SU-DHL-6 (cell line): ENCODE data around the gene DMRT1.

Experiments used
- H2AFZ ChIP-seq: fragments of 200-600 bp; sonication (generic); 2 replicates; pipeline ENCODE4 v1.6.1; 2014; ENCODE audit warnings: low read depth, mild to moderate bottlenecking, moderate library complexity, mixed read lengths, antibody characterized with exemption, low read length; ENCODE audit not compliant: severe bottlenecking
- H3F3A ChIP-seq: fragments of 200-600 bp; shearing (Covaris generic); 2 replicates; pipeline ENCODE4 v1.6.0; 2016; ENCODE audit warnings: antibody characterized with exemption, mild to moderate bottlenecking; ENCODE audit not compliant: insufficient read depth
- H3K27ac ChIP-seq: fragments of 200-600 bp; sonication (generic); 2 replicates; pipeline ENCODE4 v1.5.1; 2016; ENCODE audit warnings: low read depth, mild to moderate bottlenecking, low read length, moderate library complexity, mixed read lengths
- H3K27me3 ChIP-seq: fragments of 200-600 bp; sonication (generic), shearing (Covaris generic); 2 replicates; pipeline ENCODE4 v1.6.0; 2014; ENCODE audit warnings: mild to moderate bottlenecking, low read length
- H3K36me3 ChIP-seq: fragments of 200-600 bp; sonication (generic); 2 replicates; pipeline ENCODE4 v1.6.1; 2014; ENCODE audit warnings: mild to moderate bottlenecking, low read length, mixed read lengths
- H3K4me2 ChIP-seq: fragments of 300-600, 200-600 bp; shearing (Covaris generic), sonication (generic); 2 replicates; pipeline ENCODE4 v1.6.0; 2014; ENCODE audit warnings: low read length, low read depth, mild to moderate bottlenecking; ENCODE audit not compliant: poor library complexity, severe bottlenecking
- H3K4me3 ChIP-seq: fragments of 200-600 bp; sonication (generic); 2 replicates; pipeline ENCODE4 v1.5.1; 2014; ENCODE audit warnings: antibody characterized with exemption, low read length, mild to moderate bottlenecking, mixed read lengths; ENCODE audit not compliant: insufficient read depth, poor library complexity, severe bottlenecking
- H3K79me2 ChIP-seq: fragments of 200-600 bp; sonication (generic); 2 replicates; pipeline ENCODE4 v1.6.1; 2014; ENCODE audit warnings: mild to moderate bottlenecking, low read length, moderate library complexity; ENCODE audit not compliant: insufficient read depth
- H3K9ac ChIP-seq: fragments of 200-600 bp; sonication (generic); 2 replicates; pipeline ENCODE4 v1.7.0; 2014; ENCODE audit warnings: mild to moderate bottlenecking, low read length
- H3K9me2 ChIP-seq: fragments of 200-600 bp; sonication (generic); replicated peaks from 2 replicates; pipeline ENCODE4 v1.6.1; 2014; ENCODE audit warnings: low read length; ENCODE audit not compliant: insufficient read depth
- H3K9me3 ChIP-seq: fragments of 200-600 bp; sonication (generic); 2 replicates; pipeline ENCODE4 v1.6.1; 2014; ENCODE audit warnings: low read length, mixed read lengths; ENCODE audit not compliant: insufficient read depth
- H4K20me1 ChIP-seq: fragments of 200-600 bp; sonication (generic); 2 replicates; pipeline ENCODE4 v1.6.1; 2014; ENCODE audit warnings: low read depth, mild to moderate bottlenecking, antibody characterized with exemption, low read length, moderate library complexity, mixed read lengths
- EZH2phosphoT487 ChIP-seq: fragments of 200-600 bp; sonication (generic), shearing (Covaris generic); conservative IDR thresholded peaks from 2 replicates; pipeline ENCODE4 v1.6.1; 2018; ENCODE audit warnings: mild to moderate bottlenecking, antibody characterized with exemption, low read length, moderate library complexity, mixed read lengths
- TF ChIP-seq, protein P1 (sequence below): fragments of 200-600 bp; sonication (generic); IDR thresholded peaks from one replicate; pipeline ENCODE4 v1.5.1; 2017; ENCODE audit warnings: antibody characterized with exemption, mild to moderate bottlenecking, low read length, moderate library complexity; ENCODE audit not compliant: insufficient read depth, poor library complexity, severe bottlenecking

Gene DMRT1

DNA sequence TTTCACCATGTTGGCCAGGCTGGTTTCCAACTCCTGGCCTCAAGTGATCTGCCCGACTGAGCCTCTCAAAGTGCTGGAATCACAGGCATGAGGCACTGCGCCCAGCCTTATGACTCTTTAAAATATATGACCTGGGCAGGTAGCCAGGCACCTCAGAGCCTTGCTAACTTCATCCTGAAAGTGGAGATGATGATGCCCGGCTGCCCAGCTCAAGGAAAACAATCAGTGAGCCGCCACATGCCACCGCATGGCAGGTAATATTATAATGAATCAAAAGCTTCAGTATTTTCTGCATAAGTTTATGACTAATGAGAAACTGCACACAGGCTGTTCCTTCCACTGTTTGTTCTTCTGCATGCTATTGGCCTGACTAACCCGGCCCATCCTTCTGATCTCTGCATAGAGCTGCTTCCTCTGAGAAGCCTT is 30.4 kb upstream of the DMRT1 start:
- Histone ChIP-seq H3K9me3 (no peaks in the 10 kb centered on the region), H3K4me3 (no peak overlapping the region), H3K27me3 (no peaks in the 10 kb centered on the region), H3K9me2 (no peaks in the 10 kb centered on the region), H3F3A (no peaks in the 10 kb centered on the region), H3K4me2 (no peak overlapping the region), H3K27ac (no peak overlapping the region), H3K79me2 (no peaks in the 10 kb centered on the region), H4K20me1 (no peaks in the 10 kb centered on the region), H2AFZ (no peak overlapping the region), H3K36me3 (no peaks in the 10 kb centered on the region), H3K9ac (no peak overlapping the region)
- TF ChIP-seq, protein P1, sequence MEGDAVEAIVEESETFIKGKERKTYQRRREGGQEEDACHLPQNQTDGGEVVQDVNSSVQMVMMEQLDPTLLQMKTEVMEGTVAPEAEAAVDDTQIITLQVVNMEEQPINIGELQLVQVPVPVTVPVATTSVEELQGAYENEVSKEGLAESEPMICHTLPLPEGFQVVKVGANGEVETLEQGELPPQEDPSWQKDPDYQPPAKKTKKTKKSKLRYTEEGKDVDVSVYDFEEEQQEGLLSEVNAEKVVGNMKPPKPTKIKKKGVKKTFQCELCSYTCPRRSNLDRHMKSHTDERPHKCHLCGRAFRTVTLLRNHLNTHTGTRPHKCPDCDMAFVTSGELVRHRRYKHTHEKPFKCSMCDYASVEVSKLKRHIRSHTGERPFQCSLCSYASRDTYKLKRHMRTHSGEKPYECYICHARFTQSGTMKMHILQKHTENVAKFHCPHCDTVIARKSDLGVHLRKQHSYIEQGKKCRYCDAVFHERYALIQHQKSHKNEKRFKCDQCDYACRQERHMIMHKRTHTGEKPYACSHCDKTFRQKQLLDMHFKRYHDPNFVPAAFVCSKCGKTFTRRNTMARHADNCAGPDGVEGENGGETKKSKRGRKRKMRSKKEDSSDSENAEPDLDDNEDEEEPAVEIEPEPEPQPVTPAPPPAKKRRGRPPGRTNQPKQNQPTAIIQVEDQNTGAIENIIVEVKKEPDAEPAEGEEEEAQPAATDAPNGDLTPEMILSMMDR, result no peak
- no peak for TF ChIP-seq EZH2phosphoT487

DNA sequence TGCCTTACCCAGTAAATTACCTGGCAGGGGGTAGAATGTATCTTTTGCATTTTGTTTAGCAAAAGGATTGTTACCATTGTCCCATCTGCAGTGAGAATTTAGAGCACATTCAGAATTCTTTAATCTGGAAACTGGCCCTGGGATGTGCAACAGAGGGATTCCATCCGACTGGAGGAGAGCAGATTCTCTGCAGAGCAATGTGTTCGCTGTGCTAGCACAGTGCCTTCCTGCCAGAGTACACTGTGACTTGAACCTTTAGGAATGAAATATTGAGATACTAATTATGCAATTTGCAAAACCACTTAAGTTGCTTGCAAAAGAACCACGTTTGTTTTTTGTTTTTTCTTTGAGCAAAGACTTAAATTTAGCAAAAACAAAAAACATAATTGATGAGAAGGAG is 22.5 kb upstream of the DMRT1 start:
- Histone ChIP-seq H3K27ac (no peak overlapping the region), H3K79me2 (no peaks in the 10 kb centered on the region), H3F3A (no peaks in the 10 kb centered on the region), H3K36me3 (no peaks in the 10 kb centered on the region), H3K9me2 (no peaks in the 10 kb centered on the region), H4K20me1 (no peaks in the 10 kb centered on the region), H3K9ac (no peak overlapping the region), H3K9me3 (no peaks in the 10 kb centered on the region), H3K4me3 (no peak overlapping the region), H3K27me3 (no peaks in the 10 kb centered on the region), H3K4me2 (no peak overlapping the region), H2AFZ (no peak overlapping the region)
- TF ChIP-seq EZH2phosphoT487, result no peak
- TF ChIP-seq, protein P1, result no peak

DNA sequence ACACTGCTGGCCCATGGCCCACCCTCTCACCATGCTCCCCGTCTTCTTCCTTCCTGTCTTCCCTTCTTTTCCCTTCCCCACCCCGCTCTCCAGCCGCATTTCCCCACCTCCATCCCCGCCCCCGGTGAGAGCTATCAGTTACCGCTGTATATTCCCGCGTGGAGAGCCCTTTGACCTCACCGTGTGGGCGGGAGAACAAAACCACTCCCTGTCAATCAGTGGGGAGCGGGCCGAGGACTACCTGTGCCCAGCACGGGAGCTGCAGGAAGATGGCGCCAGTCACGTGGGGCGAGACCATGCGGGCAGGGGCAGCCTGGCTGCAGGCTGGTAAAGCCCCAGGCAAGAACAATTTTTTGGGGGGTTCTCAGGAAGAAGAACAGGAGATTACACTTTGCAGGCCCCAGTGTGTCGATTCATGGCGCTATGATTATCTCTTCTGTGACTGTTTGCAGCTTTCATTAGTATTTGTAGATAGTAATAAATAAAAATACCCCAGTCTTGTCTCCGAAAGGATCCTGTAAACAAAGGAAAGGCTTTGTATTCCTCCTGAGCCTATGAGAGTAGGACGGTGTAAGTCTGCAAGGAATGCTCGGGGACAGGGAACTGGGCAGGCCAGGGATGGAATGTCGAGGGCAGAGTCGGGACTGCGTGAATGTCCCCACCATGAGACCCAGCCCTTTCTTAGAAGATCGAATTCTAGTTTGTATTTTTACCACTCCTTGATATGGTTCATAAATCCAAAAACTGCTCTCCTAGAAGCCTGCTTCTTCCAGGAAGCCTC is 14.8 kb upstream of the DMRT1 start:
- H2AFZ ChIP-seq, result no peak overlapping the region
- no peaks in the 10 kb centered on the region for H3K36me3 ChIP-seq
- TF ChIP-seq EZH2phosphoT487, result no peak
- TF ChIP-seq, protein P1, result no peak
- H3K27ac ChIP-seq, result no peak overlapping the region
- H3F3A ChIP-seq, result no peaks in the 10 kb centered on the region
- no peak overlapping the region for H3K9ac ChIP-seq
- no peaks in the 10 kb centered on the region for H3K27me3 ChIP-seq
- no peaks in the 10 kb centered on the region for H3K79me2 ChIP-seq
- H4K20me1 ChIP-seq, result no peaks in the 10 kb centered on the region
- H3K9me3 ChIP-seq, result no peaks in the 10 kb centered on the region
- H3K4me2 ChIP-seq, result no peak overlapping the region
- no peaks in the 10 kb centered on the region for H3K9me2 ChIP-seq
- H3K4me3 ChIP-seq, result no peak overlapping the region
